ENCODE data around the gene RHAG.
"Not testable (repeated sequence)": the region's sequence is repeated elsewhere in the genome, so short reads cannot be mapped to it uniquely, and the experiment has no call there.

RHAG gene

GRCh38 chr6:49606721-49607390 lies 29.8 kb downstream of the RHAG start:
- Histone ChIP-seq H3K79me2 (no peaks in the 10 kb centered on the region), H3K9me3 (ENCODE audit: control insufficient read depth, low read length) (no peaks in the 10 kb centered on the region), H3K9ac (no peak overlapping the region), H3K27ac (no peak overlapping the region), H3K27me3 (ENCODE audit: control insufficient read depth, insufficient read depth, low read length) (no peaks in the 10 kb centered on the region), H3K4me1 (no peaks in the 10 kb centered on the region), H3K4me3 (ENCODE audit: low read depth, low read length) (no peak overlapping the region), H2AFZ (no peak overlapping the region), H3K36me3 (ENCODE audit: control insufficient read depth, insufficient read depth, low read length) (no peaks in the 10 kb centered on the region), H3K4me2 (ENCODE audit: low read length) (no peak overlapping the region)
- TF ChIP-seq CTCF (IDR thresholded peaks at IDR 0.05) = peak; percentile 60

- not testable (repeated sequence) for H3K36me3 ChIP-seq (ENCODE audit: control insufficient read depth, insufficient read depth, low read length)
Observed at GRCh38 chr6:49604080-49604479, 32.6 kb downstream of the RHAG start.

GRCh38 chr6:49587262-49587661 lies 49.4 kb downstream of the RHAG start:
- H3K4me2 ChIP-seq (ENCODE audit: low read length); H3K4me1 ChIP-seq; H2AFZ ChIP-seq; H3K27me3 ChIP-seq (ENCODE audit: control insufficient read depth, insufficient read depth, low read length); H3K4me3 ChIP-seq (ENCODE audit: low read depth, low read length); H3K9me3 ChIP-seq (ENCODE audit: control insufficient read depth, low read length); H3K9ac ChIP-seq; H3K27ac ChIP-seq; H3K36me3 ChIP-seq (ENCODE audit: control insufficient read depth, insufficient read depth, low read length); H3K79me2 ChIP-seq: not testable (repeated sequence)

More at GRCh38 chr6:49604080-49604479, 32.6 kb downstream of the RHAG start:
- not testable (repeated sequence) for H2AFZ ChIP-seq; H3K4me2 ChIP-seq (ENCODE audit: low read length); H3K4me1 ChIP-seq; H3K4me3 ChIP-seq (ENCODE audit: low read depth, low read length); H3K27me3 ChIP-seq (ENCODE audit: control insufficient read depth, insufficient read depth, low read length); H3K79me2 ChIP-seq; H3K27ac ChIP-seq; H3K9me3 ChIP-seq (ENCODE audit: control insufficient read depth, low read length); H3K9ac ChIP-seq

- no peaks in the 10 kb centered on the region for H3K27me3 ChIP-seq (ENCODE audit: control insufficient read depth, insufficient read depth, low read length)
- no peak overlapping the region for H2AFZ ChIP-seq
- H3K4me1 ChIP-seq = no peaks in the 10 kb centered on the region
- no peaks in the 10 kb centered on the region for H3K9me3 ChIP-seq (ENCODE audit: control insufficient read depth, low read length)
- H3K27ac ChIP-seq = no peak overlapping the region
- H3K36me3 ChIP-seq (ENCODE audit: control insufficient read depth, insufficient read depth, low read length) = no peaks in the 10 kb centered on the region
- no peak overlapping the region for H3K4me3 ChIP-seq (ENCODE audit: low read depth, low read length)
- no peak overlapping the region for H3K9ac ChIP-seq
- no peak overlapping the region for H3K4me2 ChIP-seq (ENCODE audit: low read length)
- no peaks in the 10 kb centered on the region for H3K79me2 ChIP-seq
- no peak for TF ChIP-seq CTCF (IDR thresholded peaks at IDR 0.05)
Observed at GRCh38 chr6:49582529-49582928, 54.1 kb downstream of the RHAG start.

GRCh38 chr6:49579649-49580048 lies 57.0 kb downstream of the RHAG start:
- Histone ChIP-seq H3K9ac (no peak overlapping the region), H3K4me2 (ENCODE audit: low read length) (no peak overlapping the region), H3K27ac (no peak overlapping the region), H3K4me3 (ENCODE audit: low read depth, low read length) (no peak overlapping the region), H3K27me3 (ENCODE audit: control insufficient read depth, insufficient read depth, low read length) (no peaks in the 10 kb centered on the region), H3K79me2 (no peaks in the 10 kb centered on the region), H3K4me1 (no peaks in the 10 kb centered on the region), H3K36me3 (ENCODE audit: control insufficient read depth, insufficient read depth, low read length) (no peaks in the 10 kb centered on the region), H2AFZ (no peak overlapping the region), H3K9me3 (ENCODE audit: control insufficient read depth, low read length) (no peaks in the 10 kb centered on the region)
- no peak for TF ChIP-seq CTCF (IDR thresholded peaks at IDR 0.05)

- TF ChIP-seq CTCF (IDR thresholded peaks at IDR 0.05) = no peak
- H2AFZ ChIP-seq = no peak overlapping the region
- no peak overlapping the region for H3K4me2 ChIP-seq (ENCODE audit: low read length)
- H3K79me2 ChIP-seq = no peaks in the 10 kb centered on the region
- H3K9ac ChIP-seq = no peak overlapping the region
- no peaks in the 10 kb centered on the region for H3K36me3 ChIP-seq (ENCODE audit: control insufficient read depth, insufficient read depth, low read length)
- H3K4me1 ChIP-seq = no peaks in the 10 kb centered on the region
- H3K27ac ChIP-seq = no peak overlapping the region
- no peaks in the 10 kb centered on the region for H3K27me3 ChIP-seq (ENCODE audit: control insufficient read depth, insufficient read depth, low read length)
- H3K4me3 ChIP-seq (ENCODE audit: low read depth, low read length) = no peak overlapping the region
- no peaks in the 10 kb centered on the region for H3K9me3 ChIP-seq (ENCODE audit: control insufficient read depth, low read length)
Observed at GRCh38 chr6:49576618-49577017, 60.0 kb downstream of the RHAG start.

Data from parathyroid adenoma (tissue), 2 donors.